NCI-H526 treated with DMSO at 0.1 percent for 48 hours (cell line): ENCODE measurements around the gene FREM2.

Experiments used
- DNase-seq: peaks from one replicate; lab custom pipeline; 2025; lab: John Stamatoyannopoulos, UW

Gene FREM2

DNA sequence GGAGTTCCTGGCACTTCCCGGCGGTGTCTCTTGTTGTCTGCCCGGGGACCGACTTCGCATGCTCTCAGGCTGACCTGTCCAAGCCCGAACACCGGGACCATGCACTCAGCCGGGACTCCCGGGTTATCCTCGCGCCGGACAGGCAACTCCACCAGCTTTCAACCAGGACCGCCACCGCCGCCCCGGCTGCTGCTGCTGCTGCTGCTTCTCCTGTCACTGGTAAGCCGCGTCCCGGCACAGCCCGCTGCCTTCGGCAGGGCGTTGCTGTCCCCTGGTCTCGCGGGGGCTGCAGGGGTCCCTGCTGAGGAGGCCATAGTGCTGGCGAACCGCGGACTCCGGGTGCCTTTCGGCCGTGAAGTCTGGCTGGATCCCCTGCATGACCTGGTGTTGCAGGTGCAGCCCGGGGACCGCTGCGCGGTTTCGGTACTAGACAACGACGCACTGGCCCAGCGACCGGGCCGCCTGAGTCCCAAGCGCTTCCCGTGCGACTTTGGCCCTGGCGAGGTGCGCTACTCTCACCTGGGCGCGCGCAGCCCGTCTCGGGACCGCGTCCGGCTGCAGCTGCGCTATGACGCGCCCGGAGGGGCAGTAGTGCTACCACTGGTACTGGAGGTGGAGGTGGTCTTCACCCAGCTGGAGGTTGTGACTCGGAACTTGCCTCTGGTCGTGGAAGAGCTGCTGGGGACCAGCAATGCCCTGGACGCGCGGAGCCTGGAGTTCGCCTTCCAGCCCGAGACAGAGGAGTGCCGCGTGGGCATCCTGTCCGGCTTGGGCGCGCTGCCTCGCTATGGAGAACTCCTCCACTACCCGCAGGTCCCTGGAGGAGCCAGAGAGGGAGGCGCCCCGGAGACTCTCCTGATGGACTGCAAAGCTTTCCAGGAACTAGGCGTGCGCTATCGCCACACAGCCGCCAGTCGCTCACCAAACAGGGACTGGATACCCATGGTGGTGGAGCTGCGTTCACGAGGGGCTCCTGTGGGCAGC is 661 bp downstream of the FREM2 start:
- DNase-seq = peak; percentile 37

DNA sequence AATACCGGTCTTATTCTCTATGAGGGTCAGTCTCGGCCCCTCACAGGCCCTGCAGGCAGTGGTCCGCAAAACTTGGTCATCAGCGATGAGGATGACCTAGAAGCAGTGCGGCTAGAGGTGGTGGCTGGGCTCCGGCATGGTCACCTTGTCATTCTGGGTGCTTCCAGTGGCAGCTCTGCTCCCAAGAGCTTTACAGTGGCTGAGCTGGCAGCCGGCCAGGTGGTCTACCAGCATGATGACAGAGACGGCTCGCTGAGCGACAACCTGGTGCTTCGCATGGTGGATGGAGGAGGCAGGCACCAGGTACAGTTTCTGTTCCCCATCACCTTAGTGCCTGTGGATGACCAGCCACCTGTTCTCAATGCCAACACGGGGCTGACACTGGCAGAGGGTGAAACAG is 1.8 kb downstream of the FREM2 start:
- DNase-seq = no peak

DNA sequence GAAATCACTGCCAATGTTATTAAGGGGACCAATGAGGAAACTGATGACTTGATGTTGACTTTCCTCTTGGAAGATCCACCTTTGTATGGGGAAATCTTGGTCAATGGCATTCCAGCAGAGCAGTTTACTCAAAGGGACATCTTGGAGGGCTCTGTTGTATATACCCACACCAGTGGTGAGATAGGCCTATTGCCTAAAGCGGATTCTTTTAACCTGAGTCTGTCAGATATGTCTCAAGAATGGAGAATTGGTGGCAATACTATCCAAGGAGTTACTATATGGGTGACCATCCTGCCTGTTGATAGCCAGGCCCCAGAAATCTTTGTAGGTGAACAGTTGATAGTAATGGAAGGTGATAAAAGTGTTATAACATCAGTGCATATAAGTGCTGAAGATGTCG is 3.4 kb downstream of the FREM2 start:
- DNase-seq = no peak

DNA sequence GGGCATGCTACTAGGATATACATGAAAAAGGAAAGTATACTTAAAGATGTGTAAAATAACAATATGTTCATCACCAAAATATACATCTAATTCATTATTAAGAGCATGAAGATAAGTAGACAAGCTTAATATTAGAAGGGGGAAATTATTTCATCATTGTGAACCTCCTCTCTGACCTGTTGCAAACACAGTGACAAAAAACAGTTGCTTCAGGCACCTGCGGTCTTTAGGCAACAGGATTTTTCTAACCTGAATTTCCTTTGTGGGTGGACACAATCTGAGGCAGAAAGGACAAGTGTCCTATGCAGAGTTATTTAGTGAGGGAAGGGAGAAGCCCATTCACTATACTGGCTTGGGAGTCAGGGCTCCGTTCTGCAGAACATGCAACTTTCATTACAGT is 6.3 kb downstream of the FREM2 start:
- no peak for DNase-seq

DNA sequence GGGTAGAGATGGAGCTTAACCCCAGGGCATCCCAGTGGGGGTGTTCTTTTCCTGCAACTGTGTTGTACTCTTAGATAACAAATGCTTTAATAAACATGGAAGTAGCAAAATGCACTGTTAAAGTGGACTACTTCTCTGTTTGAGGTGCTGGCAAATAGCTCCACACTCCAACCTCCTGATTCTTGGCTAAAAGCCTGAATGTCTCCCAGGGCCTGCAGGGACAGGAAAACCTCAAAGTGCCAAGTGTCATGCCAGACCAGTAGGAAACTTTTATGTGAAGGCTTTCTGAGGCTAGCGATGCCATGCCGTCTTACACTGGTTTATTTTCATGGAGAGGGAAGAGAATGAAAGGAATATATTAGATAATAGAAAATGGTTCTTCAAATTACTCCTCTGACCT is 6.8 kb downstream of the FREM2 start:
- no peak for DNase-seq

DNA sequence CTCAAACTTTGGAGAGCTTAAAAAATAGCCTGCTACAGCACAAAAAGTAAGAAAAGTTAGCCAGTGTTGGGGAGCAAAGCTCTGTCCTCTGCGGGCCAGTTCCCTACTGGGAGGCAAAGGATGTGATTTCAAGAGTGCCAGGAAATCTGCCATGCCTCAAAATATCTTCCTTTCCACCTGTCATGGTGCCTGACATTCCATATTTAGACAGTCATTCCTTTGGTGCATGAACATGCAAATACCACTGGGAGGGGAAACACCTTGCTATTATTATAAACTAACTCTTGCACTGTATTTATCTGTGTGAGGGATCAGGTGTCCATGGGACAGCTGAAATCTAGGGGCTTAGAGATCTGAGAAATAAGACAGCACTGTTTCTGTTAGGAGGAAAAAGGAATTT is 10.3 kb downstream of the FREM2 start:
- DNase-seq = no peak

DNA sequence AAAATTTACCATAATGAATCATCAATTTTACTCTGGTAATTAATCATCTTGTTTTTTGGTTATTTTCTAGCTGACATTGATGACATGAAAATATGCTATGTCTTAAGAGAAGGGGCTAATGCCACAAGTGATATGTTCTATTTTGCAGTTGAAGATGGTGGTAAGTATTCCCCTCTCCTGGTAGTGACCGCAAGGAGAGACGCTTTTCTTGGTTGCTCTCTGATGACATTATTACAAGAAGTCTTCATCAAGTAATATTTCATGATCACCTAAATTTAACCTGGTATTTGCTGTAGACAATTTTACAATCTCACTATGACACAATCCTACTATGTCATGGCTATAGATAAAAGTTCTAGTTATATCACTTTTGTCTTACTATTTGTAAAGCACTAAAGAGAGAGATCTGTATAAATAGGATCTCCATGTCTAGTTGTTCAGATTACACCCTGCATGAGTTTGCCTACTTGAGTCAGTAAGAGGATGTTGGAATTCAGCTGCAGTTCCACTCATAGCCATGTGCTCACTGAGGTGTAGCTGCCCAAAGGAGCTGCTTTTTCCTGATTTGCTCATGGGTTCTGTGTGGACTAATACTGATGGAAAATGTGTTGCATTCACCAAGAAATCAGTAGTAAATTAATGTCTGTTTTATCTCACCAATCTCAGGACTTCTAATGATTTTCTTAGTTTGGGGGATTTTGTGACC is 10.9 kb downstream of the FREM2 start:
- no peak for DNase-seq

DNA sequence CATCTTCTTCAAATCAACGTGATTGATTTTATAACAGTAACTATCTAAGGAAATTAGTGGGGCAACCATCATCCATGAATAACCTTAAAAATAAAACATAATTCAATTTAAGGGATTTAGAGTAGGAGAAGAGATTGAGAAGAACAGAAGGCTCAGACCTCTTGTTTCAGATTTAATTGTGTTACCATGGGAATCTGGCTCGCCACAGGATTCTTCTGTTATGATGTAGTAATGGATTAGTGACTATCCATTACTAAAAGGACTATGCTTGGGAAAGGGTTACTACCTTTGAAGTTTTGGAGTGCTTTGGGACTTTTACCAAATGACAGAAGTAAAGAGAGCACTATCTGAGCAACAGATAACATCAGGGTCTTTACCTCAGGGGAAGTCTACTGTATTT is 13.2 kb downstream of the FREM2 start:
- DNase-seq = no peak

DNA sequence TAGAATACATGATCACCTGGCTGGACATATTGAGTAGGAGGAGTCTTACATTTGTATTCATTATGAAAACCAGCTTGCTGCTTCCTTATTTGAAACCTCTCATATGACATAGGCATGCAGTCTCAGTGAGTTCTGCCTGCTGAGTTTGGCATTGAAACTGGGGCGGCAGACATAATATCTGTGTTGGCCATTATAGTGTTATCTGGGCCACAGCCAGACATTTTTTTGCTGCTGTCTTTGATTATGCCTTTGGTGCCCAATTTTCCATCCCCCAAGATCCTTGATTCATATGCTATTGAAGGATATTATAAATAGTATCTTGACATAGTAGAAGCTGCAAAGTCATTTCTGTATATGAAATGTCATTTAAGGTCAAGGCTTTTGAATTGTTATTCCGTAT is 15.8 kb downstream of the FREM2 start:
- no peak for DNase-seq

DNA sequence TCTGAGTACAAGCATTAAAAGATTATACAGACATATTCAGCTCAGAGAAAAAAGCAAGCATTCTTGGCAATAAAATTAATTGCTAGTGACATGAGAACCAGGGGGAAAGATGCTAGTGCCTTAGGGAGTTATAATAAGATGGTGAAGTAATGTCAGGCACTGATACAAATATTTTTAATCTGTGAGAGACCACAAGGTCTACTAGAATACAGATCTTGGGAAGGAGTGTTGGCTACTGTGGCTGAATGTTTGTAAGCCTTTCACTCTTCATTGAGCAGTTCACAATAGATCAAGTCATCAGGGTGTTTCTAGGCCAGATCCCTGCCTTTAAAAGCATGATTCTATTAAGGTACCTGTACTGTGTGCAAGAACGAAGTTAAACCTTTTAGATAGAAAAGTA is 16.4 kb downstream of the FREM2 start:
- no peak for DNase-seq

DNA sequence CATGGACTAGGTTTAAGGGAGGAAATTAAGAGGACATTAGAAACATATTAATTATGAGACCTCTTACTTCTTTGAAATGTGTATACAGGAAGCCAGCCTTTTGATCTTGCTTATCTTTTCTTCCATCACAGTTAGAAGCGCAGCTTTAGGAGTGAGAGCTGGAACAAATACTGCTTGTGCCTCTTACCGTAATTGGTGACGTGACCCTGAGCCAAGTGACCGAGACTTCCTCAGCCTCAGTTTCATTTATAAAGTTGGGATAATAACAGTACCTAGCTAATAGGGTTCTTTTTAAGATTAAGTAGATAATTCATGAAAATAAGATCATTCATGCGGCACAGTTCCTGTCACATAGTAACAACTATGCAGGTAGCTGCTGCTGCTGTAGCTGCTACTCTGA is 18.5 kb downstream of the FREM2 start:
- no peak for DNase-seq

DNA sequence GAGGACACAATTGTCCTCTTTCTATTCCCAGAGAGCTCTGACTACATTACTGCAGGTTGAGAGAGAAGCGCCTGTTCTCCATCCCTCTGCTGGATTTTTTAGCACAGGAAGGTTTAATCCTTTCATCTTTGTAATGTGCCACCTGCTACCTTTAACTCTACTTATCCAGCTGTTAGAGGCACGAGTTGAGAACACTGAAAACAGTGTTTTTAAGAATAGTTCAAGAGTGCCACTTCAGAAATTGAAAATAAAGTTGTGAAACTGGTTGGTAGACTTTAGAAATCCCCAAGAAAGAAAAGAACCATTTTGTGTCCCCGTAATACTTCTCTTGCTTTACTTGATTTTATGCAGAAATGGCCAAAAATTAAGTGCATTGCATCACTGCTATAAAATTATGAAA is 20.6 kb downstream of the FREM2 start:
- DNase-seq = no peak

DNA sequence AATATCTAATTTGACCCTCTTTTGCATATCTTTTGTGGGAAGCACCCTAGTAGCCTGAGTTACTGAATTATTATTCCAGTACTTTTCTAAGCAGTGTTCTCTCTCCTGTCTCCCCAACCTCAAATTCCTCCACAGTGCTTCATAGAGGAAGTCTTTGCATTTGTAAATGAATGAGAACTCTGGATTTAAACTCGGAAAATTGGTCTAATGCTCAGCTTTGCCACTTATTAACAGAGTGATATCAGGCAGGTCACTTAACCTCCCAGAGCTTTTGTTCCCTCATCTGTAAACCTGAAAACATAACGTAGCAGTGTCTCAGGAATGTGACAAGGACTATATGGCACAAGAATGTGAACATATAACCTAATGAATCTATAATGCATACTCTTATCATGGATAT is 26.2 kb downstream of the FREM2 start:
- no peak for DNase-seq

DNA sequence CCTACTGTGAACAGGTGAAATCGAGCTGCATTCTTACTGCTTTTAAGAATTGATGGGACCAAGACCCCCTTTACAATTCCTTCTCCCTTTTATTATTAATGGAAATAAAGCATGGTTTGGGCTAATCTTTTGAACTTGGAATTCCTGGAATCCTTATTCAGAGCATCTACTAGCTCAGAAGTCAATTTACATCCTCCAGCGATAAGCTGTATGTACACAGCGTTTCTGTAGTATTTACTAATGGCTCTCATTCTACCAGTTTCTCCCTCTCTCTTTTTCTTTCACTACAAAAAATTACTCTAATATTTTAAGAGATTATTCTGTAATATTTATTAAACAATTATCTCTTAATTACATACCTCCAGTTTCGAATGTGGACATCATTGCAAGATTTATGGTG is 31.5 kb downstream of the FREM2 start:
- DNase-seq = no peak

DNA sequence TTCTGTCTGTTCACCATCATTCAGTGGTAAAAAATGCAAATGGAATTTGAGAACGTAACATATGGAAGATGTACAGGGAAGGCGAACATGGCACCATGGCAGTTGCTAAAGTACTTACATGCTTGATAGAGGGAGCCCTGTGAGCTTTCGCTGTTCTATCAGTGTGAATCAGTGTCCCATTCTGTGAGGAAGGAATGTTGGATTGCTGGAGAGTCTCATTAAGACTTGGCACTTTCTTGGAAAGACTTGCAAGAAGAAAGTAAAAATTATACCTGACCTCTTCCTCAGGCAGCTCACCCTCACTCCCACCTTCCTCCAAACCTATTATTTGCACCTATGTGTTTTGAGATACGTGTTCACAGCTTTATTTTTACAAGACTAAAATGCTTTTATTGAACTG is 43.5 kb downstream of the FREM2 start:
- no peak for DNase-seq

DNA sequence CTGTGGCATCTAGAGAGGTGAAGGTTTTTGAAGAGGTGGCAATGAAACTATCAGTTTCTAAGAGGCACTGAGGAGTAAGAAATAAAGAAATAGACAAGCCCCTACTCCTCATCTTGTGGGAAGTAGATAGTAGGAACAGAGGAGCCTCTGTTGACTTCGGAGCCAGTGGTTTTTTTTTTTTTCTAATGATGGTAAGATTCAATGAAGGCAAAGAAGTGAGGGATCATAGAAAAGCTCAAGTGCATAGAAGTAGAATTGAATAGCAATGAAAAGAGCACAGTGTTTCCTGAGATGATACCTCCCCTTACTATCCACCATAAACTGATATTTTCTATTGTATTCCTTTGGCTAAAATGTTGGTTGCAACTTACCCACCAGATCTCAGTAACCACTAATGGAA is 46.3 kb downstream of the FREM2 start:
- no peak for DNase-seq

DNA sequence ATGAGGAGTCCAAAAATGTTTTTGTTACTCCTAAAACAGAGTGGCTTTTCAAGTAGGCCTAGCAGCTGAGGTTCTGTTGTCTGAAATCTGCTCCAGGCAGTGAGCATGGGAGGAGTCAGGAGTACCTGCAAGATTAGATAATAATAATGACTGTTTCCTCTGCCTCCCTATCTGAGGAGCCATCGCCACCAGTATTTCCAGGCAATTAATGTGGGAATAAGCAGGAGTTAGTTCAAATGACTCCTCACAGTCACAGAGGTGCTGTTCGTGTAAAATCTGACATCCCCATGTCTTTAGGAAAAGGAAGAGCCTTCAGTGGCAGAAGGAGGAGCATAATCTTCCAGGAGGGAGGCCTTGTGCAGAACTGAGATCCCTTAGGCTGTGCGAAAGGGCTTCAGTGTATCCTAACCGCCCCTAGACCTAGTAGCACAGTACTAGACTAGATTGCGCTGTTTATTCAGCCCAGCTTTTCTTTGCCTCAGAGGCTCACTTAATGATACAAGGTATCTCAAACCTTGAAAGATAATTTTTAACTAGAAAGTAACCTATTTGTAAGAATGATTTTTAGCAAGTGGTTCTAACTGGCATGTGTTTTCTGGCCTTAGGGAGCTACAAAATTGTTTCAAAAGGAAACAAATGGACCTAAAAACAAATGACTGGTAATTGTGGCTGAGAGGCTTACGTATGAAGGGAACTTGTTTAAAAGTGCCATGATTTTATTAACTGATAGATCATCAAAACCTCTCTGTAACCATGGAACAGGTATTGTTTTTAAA is 49.0 kb downstream of the FREM2 start:
- no peak for DNase-seq

DNA sequence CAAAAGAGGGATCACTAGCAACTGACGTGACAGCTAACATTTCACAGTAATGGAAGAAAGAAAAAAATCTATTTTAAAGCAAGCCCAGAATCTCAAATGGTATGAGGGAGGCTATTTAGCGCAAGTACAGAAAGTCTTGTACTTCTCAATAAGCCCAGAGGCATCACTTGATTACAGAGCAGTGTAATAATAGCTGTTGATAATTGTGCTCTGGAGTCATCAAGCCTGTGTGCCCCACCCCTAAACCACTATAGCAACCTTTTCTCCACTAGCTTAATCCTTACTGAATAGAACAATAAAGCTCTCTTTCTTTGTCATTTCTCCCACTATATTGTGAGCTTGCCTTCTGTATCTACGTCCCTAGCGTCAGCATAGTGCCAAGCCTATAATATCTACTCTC is 56.6 kb downstream of the FREM2 start:
- DNase-seq = no peak

DNA sequence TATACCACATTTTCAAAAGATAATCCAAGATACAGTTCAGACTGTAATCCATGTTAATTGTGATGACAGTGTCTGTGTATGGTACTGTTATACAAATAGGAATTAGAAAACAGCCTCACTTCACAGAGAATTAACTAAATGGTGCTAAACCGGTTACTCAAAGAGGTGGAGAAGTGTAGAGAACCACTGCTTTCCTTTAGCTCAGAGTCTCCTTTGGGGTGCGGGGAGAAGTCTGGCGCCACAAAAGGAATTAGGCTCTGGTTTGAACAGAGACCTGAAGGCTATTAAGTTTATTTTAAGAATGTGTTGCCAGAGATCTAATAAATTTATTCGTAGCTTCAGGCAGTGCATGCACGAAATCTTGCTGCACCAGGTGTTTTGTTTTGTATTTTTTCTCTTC is 65.8 kb downstream of the FREM2 start:
- no peak for DNase-seq

DNA sequence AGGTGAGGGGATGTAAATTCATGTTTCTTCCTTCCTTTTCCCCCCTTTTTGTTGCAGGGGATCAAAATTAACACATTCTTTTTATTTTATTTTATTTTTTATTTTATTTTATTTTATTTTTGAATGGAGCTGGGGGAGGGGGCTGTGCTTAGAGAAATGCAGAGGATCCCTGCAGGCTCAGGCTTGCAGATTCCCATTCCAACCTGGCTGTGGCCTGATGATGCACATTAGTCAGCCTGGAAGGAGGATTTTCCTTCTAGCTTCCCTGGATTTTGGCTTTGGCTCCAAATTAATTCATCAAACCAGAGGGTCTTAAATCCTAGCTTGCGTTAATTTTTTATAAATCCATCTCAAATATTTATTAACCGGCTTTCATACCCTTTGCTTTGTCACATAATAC is 67.0 kb downstream of the FREM2 start:
- no peak for DNase-seq

DNA sequence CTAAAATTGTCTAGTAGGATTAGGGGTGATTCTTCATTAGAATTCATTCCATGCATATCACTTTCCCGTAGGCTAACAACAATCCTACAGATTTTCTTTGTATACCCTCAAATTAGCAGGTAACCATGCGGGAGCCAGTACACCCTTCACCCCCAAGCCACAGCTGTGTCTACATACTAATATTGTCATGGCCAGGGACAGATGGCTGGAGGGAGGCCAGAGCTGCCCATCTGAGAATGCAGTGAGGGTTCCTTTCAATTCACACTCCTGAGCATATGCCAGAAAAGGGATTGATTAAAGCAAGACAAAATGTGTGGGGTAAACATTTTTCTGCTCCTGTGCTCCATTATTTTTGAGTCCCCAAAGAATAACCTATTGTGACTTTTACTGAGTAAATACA is 68.9 kb downstream of the FREM2 start:
- no peak for DNase-seq

DNA sequence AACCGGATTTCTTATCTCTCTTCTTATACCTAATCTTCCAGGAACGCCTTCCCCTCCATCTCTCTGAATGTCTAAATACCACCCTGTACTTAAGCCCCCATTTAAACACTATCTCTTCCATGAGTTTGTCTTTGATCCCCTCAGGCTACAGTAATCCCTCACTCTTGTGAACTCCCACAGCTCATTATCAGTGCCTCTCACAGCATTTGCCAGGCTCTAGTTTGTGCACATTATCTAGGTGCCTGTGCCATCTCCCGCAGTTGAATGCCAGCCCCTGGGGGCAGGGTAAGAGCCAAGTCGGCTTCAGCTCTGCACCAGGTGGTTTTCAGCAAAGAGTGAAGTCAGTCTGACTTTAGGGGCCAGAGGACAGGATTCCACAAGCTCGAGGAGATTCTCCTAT is 71.4 kb downstream of the FREM2 start:
- no peak for DNase-seq

DNA sequence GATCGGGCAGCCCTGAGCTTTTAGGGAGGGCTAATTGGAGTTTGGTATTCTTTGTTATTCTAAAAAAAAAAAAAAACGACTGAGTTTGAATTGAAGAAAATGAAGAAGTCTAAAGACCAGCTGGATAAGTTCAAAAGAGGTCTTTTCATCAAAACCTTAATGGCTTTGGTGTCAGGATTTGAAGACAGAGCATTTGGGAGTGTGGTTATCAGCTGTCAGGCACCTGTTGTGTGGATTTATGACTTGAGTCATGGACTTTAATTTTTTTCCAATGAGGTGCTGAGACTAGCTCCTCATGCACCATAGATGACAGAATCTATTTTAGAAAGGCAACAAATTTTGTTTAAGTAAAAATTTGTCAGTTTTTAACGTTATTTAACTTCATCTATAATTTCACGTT is 72.5 kb downstream of the FREM2 start:
- no peak for DNase-seq
